ENCODE results near the gene RBM20. TPM values are rescaled to one million over a fixed set of nuclear protein-coding genes. Genes with fewer than 3 reads are reported as not detected.

RBM20 gene
- total and polyA plus RNA-seq, 2 of the 4 experiments (the other 2 are of a cell fraction): under 0.01 to 0.15 TPM

DNA sequence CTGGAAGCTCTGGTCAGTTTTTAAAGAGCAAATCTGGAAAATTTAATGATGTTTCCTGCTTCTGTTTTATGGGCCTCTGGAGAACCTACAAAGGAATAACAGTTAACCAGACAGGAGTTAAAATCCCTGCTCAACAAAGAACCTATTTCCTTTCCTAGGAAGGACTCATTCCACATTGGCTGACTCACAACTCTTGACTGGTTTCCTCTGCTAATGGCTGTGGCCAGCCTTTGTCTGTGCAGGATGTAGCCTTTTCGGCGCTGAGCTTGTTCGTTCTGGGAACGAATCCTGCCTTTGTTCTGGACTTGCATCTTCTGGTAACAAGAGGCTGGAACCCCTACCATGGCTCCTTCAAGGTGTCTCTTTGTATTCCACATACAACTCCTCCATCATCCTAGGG is 114.8 kb downstream of the RBM20 start:
- BruUV-seq (replicated peaks): no TSS peak
- H2BK20ac ChIP-seq (ENCODE audit: low read depth, low read length): no peak overlapping the region
- TF ChIP-seq ELK1 (IDR thresholded peaks at IDR 0.05; ENCODE audit: borderline replicate concordance, low read depth, low read length): no peak
- TF ChIP-seq MAFK (IDR thresholded peaks at IDR 0.05; ENCODE audit: low read depth, low read length): no peak
- TF ChIP-seq CTCF (conservative IDR thresholded peaks at IDR 0.05; ENCODE audit: low read depth, low read length): no peak
- TF ChIP-seq RAD21 (IDR thresholded peaks at IDR 0.05; ENCODE audit: low read length): no peak
- TF ChIP-seq BHLHE40 (IDR thresholded peaks at IDR 0.05; ENCODE audit: low read depth, low read length): no peak
- no peak for TF ChIP-seq MXI1 (IDR thresholded peaks at IDR 0.05; ENCODE audit: borderline replicate concordance, low read depth, low read length)
- TF ChIP-seq FOS (IDR thresholded peaks at IDR 0.05; ENCODE audit: low read depth, low read length): no peak
- TF ChIP-seq, protein P1, sequence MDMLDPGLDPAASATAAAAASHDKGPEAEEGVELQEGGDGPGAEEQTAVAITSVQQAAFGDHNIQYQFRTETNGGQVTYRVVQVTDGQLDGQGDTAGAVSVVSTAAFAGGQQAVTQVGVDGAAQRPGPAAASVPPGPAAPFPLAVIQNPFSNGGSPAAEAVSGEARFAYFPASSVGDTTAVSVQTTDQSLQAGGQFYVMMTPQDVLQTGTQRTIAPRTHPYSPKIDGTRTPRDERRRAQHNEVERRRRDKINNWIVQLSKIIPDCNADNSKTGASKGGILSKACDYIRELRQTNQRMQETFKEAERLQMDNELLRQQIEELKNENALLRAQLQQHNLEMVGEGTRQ (IDR thresholded peaks at IDR 0.05; ENCODE audit: low read depth, low read length): no peak
- TF ChIP-seq RFX5 (IDR thresholded peaks at IDR 0.05; ENCODE audit: low read depth, low read length): no peak
- TF ChIP-seq CEBPB (IDR thresholded peaks at IDR 0.05; ENCODE audit: low read depth, low read length): no peak
- TF ChIP-seq RCOR1 (IDR thresholded peaks at IDR 0.05; ENCODE audit: insufficient replicate concordance, low read length): no peak
- no peak for TF ChIP-seq NFE2L2 (IDR thresholded peaks at IDR 0.05; ENCODE audit: low read depth, low read length)
- no peaks in the 10 kb centered on the region for H3K9me1 ChIP-seq (ENCODE audit: insufficient read depth, low read length)
- H3K9ac ChIP-seq (ENCODE audit: low read depth, low read length): no peak overlapping the region
- no peak overlapping the region for H3K27ac ChIP-seq (ENCODE audit: insufficient read depth, low read length)
- no peak overlapping the region for H3K18ac ChIP-seq (ENCODE audit: low read depth, low read length)
- intact Hi-C loops (cut with micrococcal nuclease): no loop called here
- no peak overlapping the region; the same call in 1 of the 2 replicates for H3K4ac ChIP-seq (ENCODE audit: low read depth, low read length)
- H3K27me3 ChIP-seq (ENCODE audit: control insufficient read depth, insufficient read depth, low read length): peaks cover 3% of the 10 kb centered on the region
- H3K36me3 ChIP-seq (ENCODE audit: control insufficient read depth, insufficient read depth, low read length): no peaks in the 10 kb centered on the region
- POLR2A ChIA-PET (ENCODE audit: unreplicated experiment): no interaction called here
- 0 out of 2 replicates have a peak overlapping the region, but pooled peaks have one; percentile 25 for H4K91ac ChIP-seq (ENCODE audit: insufficient read depth, low read depth, low read length)
- no peak overlapping the region for H2AK9ac ChIP-seq (replicated peaks; ENCODE audit: low read depth, low read length, poor library complexity)
- DNase-seq (peak; percentile 62), ATAC-seq (ENCODE audit: low read depth) (peak; percentile 85)
- H3K14ac ChIP-seq (replicated peaks; ENCODE audit: low read depth, low read length): no peak overlapping the region
- H2BK5ac ChIP-seq (ENCODE audit: low read depth, low read length, poor library complexity, severe bottlenecking): no peak overlapping the region
- WGBS, 2 experiments (ENCODE audit: extremely low coverage in 2 of 2, insufficient read length in 1 of 2): 86% methylated on average over 2 of the region's 4 CpGs; no CpG with 5 or more reads in 1 of the 2 experiments
- in situ Hi-C loops (cut with MboI; ENCODE audit: low sequenced_read_pairs): no loop called here
- no peak overlapping the region for H2BK15ac ChIP-seq (ENCODE audit: low read depth, low read length)
- peaks cover 3% of the 10 kb centered on the region; the same call in 1 of the 2 replicates for H3K9me3 ChIP-seq (ENCODE audit: control insufficient read depth, insufficient read depth, low read length)
- H4K8ac ChIP-seq (ENCODE audit: low read depth in 2 of 2, low read length in 2 of 2): no peak overlapping the region; a peak in 1 of 4 replicates
- no peak overlapping the region for H3K4me2 ChIP-seq (ENCODE audit: low read depth, low read length)
- peak overlapping the region; percentile 73 for H2AFZ ChIP-seq (replicated peaks; ENCODE audit: low read length, poor library complexity)
- no peak overlapping the region for H3K56ac ChIP-seq (ENCODE audit: extremely low read depth, insufficient read depth, low read length)
- peak overlapping the region; percentile 55; the same call in 1 of the 2 replicates for H2BK120ac ChIP-seq (ENCODE audit: low read depth, low read length)
- H3K4me3 ChIP-seq (ENCODE audit: insufficient read depth, low read depth, low read length): no peak overlapping the region
- H4K5ac ChIP-seq (ENCODE audit: low read depth, low read length): no peak overlapping the region
- dilution Hi-C loops (cut with HindIII; ENCODE audit: low sequenced_read_pairs, unreplicated experiment): no loop called here
- H4K20me1 ChIP-seq (ENCODE audit: insufficient read depth, low read length): no peaks in the 10 kb centered on the region
- CTCF ChIA-PET: no interaction called here
- H3K4me1 ChIP-seq (ENCODE audit: control insufficient read depth, insufficient read depth, low read length): 0 out of 2 replicates have a peak, but pooled peaks cover 2% of the 10 kb centered on the region
- no peaks in the 10 kb centered on the region for H3K79me1 ChIP-seq (ENCODE audit: low read depth in 1 of 2, low read length in 2 of 2)
- no peak overlapping the region for H2AK5ac ChIP-seq (ENCODE audit: low read depth, low read length)
- no peak overlapping the region for H3K23ac ChIP-seq (ENCODE audit: low read depth, low read length)
